K562 treated with DMSO at 1 percent for 4 hours (cell line): ENCODE measurements around the gene SPIN3. TPM values are rescaled to one million over a fixed set of nuclear protein-coding genes. Genes with fewer than 3 reads are reported as not detected.

Experiments
- total RNA-seq: library from RNA; unstranded; fragments of 300-600 nt; gene quantifications from 2 replicates; pipeline ENCODE4 v1.2.3, GENCODE V29; 2022; ENCODE audit not compliant: insufficient read depth

The SPIN3 gene
- 2.7 and 6.6 TPM in 2 replicates for total RNA-seq

DNA sequence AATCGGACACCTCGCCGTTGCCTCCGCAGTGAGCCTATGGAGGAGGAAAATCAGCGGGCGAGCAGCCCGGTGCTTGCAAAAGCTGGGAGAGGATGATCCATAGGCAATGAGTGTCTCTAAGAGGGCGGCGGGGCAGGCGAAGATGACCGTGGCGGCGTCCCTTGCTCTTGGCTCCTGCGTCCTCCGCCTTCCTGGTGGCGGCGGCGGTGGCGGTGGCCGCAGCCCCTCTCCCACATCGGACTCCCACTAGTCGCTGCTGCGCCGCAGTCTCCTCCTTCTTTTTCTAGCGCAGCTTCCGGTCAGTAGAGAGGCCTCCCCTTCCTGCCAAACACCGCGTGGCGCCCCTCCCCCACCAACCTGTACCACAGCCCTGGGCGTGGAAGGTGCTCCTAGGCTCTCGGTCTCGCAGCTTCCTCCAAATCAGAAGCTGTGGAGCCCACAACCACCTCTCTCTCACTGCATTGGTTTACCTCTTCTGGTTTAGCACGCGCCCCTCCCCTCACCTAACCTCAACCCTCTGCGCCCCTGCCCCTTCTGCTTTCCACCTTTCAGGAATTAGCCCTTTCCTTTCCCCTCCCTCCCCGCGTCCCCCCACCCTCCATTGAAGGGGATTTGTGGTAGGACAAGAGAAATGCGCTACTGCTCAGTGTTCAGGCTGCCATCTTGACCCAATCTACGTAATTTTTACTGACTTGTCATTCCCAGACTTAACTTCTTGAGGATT, at the start of gene SPIN3:
Gene SPIN3 (minus strand): TSS at position 271 of the 724 bp plus-strand sequence. CDS start 594 bp downstream, outside the sequence.

Other genes starting within 250 kb of the SPIN3 start
- 4.8 and 7.2 TPM in 2 replicates for gene SPIN2B, start 126.0 kb upstream of the SPIN3 start, total RNA-seq
- gene SPIN2A, start 141.9 kb upstream of the SPIN3 start, total RNA-seq: not detected in 2 replicates